CD4-positive, alpha-beta memory T cell (primary cell): ENCODE data around the gene PHPT1. TPM values are rescaled to one million over a fixed set of nuclear protein-coding genes. Genes with fewer than 3 reads are reported as not detected.
A peak's percentile ranks its signal among the peaks of the same experiment; 100 is the strongest.
"Not testable (repeated sequence)": the region's sequence is repeated elsewhere in the genome, so short reads cannot be mapped to it uniquely, and the experiment has no call there.

Experiments
- CTCF ChIA-PET: fragments of 350-600 bp; sonication (Branson Sonifier 250); formaldehyde crosslinking; loops from one replicate; lab custom pipeline; 2021; ENCODE audit warnings: inconsistent platforms; ENCODE audit not compliant: partially characterized antibody; lab: Charles Lee
- POLR2A ChIA-PET: fragments of 350-600 bp; sonication (Branson Sonifier 250); formaldehyde crosslinking; loops from one replicate; lab custom pipeline; 2021; ENCODE audit not compliant: partially characterized antibody; lab: Charles Lee
- DNase-seq, 5 donors: peaks; one replicate each; pipeline versions ENCODE4 v3.0.0 to v3.0.0-alpha.2; 2020 to 2022; ENCODE audit warnings: mixed read lengths in 1 of 5
- H3K27ac ChIP-seq: one replicate; pipeline ENCODE4 v1.7.0; 2013; ENCODE audit warnings: low read depth, low read length
- H3K27me3 ChIP-seq: 2 replicates; pipeline ENCODE4 v1.7.0; 2013; ENCODE audit warnings: mild to moderate bottlenecking, low read length, moderate library complexity; ENCODE audit not compliant: insufficient read depth
- H3K36me3 ChIP-seq: 2 replicates; pipeline ENCODE4 v1.7.0; 2013; ENCODE audit warnings: mild to moderate bottlenecking, low read length, moderate library complexity; ENCODE audit not compliant: insufficient read depth
- H3K4me1 ChIP-seq: 2 replicates; pipeline ENCODE4 v1.7.0; 2013; ENCODE audit warnings: mild to moderate bottlenecking, low read length, moderate library complexity; ENCODE audit not compliant: insufficient read depth
- H3K4me3 ChIP-seq, 2 donors: one replicate each; pipeline ENCODE4 v1.7.0; 2013; ENCODE audit warnings: low read length in 2 of 2, mild to moderate bottlenecking in 1 of 2
- H3K9me3 ChIP-seq, 2 donors: one replicate each; pipeline ENCODE4 v1.7.0; 2013; ENCODE audit warnings: low read length in 2 of 2, control low read depth in 1 of 2; ENCODE audit not compliant: control insufficient read depth in 1 of 2
- H3K27ac Mint-ChIP-seq, 7 donors: one replicate each; pipeline ENCODE4 v1.8.0; 2020 to 2021; ENCODE audit warnings: mixed read lengths in 7 of 7, mild to moderate bottlenecking in 6 of 7, inconsistent platforms in 3 of 7, moderate library complexity in 3 of 7
- H3K27me3 Mint-ChIP-seq, 2 donors: one replicate each; pipeline ENCODE4 v1.8.0; 2020 to 2021; ENCODE audit warnings: mixed read lengths in 2 of 2
- H3K36me3 Mint-ChIP-seq, 2 donors: one replicate each; pipeline ENCODE4 v1.8.0; 2020 to 2021; ENCODE audit warnings: mixed read lengths in 2 of 2, inconsistent platforms in 1 of 2, mild to moderate bottlenecking in 1 of 2
- H3K4me1 Mint-ChIP-seq, 4 donors: one replicate each; pipeline ENCODE4 v1.8.0; 2020 to 2021; ENCODE audit warnings: mixed read lengths in 4 of 4, mild to moderate bottlenecking in 1 of 4
- H3K4me3 Mint-ChIP-seq, 8 donors: one replicate each; pipeline ENCODE4 v1.8.0; 2020 to 2021; ENCODE audit warnings: mixed read lengths in 8 of 8, mild to moderate bottlenecking in 7 of 8, moderate library complexity in 6 of 8, inconsistent platforms in 3 of 8
- H3K9me3 Mint-ChIP-seq, 8 donors: one replicate each; pipeline ENCODE4 v1.8.0; 2020 to 2021; ENCODE audit warnings: mixed read lengths in 8 of 8, mild to moderate bottlenecking in 5 of 8, inconsistent platforms in 3 of 8, moderate library complexity in 1 of 8
- intact Hi-C: fragments of 100-400 bp; cut with micrococcal nuclease; formaldehyde crosslinking; loops from one replicate; pipeline ENCODE4 v1.15.1; 2023
- polyA plus RNA-seq, 2 donors: library from polyadenylated mRNA; unstranded; fragments of 300-500 nt; fragmentation: Illumina TruSeq; gene quantifications; one replicate each; pipeline ENCODE4 v1.2.3, GENCODE V29; 2021
- total RNA-seq, 2 experiments: library from RNA; stranded (reverse); gene quantifications; one replicate each; pipeline ENCODE4 v1.2.3, GENCODE V29; 2021

The PHPT1 gene
- total and polyA plus RNA-seq, 4 experiments from 2014 or later: 41.3 to 94.0 (median 65.5) TPM

DNA sequence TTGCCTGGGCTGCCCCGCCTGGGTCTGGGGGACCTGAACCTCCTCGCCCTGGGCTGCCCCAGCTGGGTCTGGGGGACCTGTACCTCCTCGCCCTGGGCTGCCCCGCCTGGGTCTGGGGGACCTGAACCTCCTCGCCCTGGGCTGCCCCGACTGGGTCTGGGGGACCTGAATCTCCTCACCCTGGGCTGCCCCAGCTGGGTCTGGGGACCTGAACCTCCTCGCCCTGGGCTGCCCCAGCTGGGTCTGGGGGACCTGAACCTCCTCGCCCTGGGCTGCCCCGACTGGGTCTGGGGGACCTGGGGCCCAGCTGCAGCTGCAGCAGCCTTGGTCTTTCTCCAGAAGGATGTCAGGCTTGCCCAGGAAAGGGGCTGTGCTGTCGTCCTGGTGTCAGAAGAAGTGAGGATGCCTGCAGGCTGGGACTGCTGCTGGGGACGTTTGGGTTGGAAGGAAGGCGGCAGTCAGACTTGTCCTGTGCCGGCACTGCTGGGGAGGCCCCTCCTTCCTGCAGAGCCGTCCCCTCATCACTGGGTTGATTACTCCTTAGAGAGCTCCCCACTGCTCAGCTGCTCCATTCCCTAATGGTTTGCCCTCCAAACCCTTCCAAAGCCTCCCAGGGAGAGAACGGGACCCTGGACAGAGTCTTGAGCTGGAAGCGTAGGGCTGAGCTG, 15.7 kb upstream of the PHPT1 start:
- H3K4me3 Mint-ChIP-seq, H3K4me1 ChIP-seq, H3K27ac Mint-ChIP-seq, H3K9me3 ChIP-seq, intact Hi-C loops, H3K9me3 Mint-ChIP-seq, H3K4me1 Mint-ChIP-seq, H3K27me3 Mint-ChIP-seq, H3K27me3 ChIP-seq, H3K4me3 ChIP-seq, H3K27ac ChIP-seq: not testable (repeated sequence)
- peaks cover 5 to 26% of the 10 kb centered on the region in 2 donors for H3K36me3 Mint-ChIP-seq
- POLR2A ChIA-PET: interaction anchor here (0.7 kb wide), 1 partner anchor 194 kb away, joined by 3 read pairs; no protein-coding TSS in a partner anchor
- peaks cover 18% of the 10 kb centered on the region for H3K36me3 ChIP-seq
- CTCF ChIA-PET: interaction anchor here (0.7 to 1.9 kb wide), 2 partner anchors 202 to 617 kb away, joined by 3 to 4 read pairs; no protein-coding TSS in a partner anchor
- DNase-seq: peak in 1 of 5 donors; percentile 20

- Mint-ChIP-seq H3K27ac (no peak overlapping the region), H3K4me1 (peaks cover 0 to 4% (median 0%) of the 10 kb centered on the region in 4 donors), H3K36me3 (peaks cover 5 to 22% of the 10 kb centered on the region in 2 donors), H3K4me3 (no peak overlapping the region), H3K9me3 (no peaks in the 10 kb centered on the region), H3K27me3 (no peaks in the 10 kb centered on the region)
- no peaks in the 10 kb centered on the region for H3K27me3 ChIP-seq
- DNase-seq: no peak
- intact Hi-C loops: no loop called here
- H3K4me3 ChIP-seq: no peak overlapping the region
- no peak overlapping the region for H3K27ac ChIP-seq
- H3K9me3 ChIP-seq: no peaks in the 10 kb centered on the region
- ChIA-PET CTCF (interaction anchor here (1.0 to 1.9 kb wide), 2 partner anchors 9 to 200 kb away, joined by 3 to 4 read pairs; no protein-coding TSS in a partner anchor), POLR2A (interaction anchor here (1.2 kb wide), 2 partner anchors 200 to 407 kb away, joined by 3 read pairs; no protein-coding TSS in a partner anchor)
- H3K4me1 ChIP-seq: no peaks in the 10 kb centered on the region
- peaks cover 3% of the 10 kb centered on the region for H3K36me3 ChIP-seq
These were observed 13.9 kb upstream of the PHPT1 start for GRCh38 chr9:136835162-136835931.

DNA sequence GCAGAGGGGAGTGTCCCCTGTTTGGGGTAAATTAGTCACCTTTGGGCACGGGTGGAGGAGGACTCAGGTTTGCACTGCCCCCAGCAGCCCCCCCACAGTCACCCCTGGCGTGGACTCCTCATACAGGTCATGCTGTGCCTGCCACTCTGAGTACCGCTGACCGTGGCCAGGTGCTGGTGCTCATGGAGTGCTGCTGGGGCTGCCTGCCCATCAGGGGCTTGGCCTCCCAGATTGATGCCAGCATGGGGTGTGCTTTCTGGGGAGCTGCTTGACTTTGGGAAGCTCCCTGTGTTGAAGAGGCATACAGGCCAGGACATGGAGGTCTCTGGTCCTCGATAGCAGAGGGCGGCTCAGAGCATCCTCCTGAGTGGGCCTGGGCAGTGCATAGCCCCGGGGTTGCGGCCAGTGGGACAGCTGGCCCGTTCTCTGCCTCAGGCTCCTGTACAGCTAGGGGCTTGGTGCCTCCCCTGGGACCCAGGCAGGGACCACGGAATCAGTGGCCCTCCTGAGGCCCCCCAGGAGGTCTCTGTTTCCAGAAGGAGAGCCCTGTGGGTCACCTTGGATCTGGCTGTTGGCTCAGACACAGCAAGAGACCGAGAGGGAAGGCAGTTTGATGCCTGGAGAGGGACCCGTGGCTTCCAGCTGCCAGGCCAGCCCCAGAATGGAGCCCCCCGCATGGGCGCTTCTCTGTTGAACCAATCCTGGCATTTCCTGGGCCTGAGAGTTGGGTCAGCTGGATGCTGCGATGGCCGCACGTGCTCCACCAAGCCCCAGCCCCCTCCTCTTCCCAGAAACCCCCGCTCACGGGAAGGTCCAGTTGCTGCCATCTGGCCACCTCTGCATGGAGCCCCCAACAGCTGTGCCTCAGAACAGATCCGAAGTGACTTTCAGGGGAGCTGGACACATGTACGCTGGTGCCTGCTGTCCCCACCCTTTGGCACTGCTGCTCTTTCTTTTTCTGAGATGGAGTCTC, 13.0 kb upstream of the PHPT1 start:
- H3K4me3 ChIP-seq: no peak overlapping the region
- H3K4me1 ChIP-seq: no peaks in the 10 kb centered on the region
- CTCF ChIA-PET: no interaction called here
- Mint-ChIP-seq H3K27ac (no peak overlapping the region), H3K4me1 (peaks cover 0 to 4% (median 0%) of the 10 kb centered on the region in 4 donors), H3K9me3 (no peaks in the 10 kb centered on the region), H3K36me3 (peaks cover 5 to 18% of the 10 kb centered on the region in 2 donors), H3K4me3 (no peak overlapping the region), H3K27me3 (no peaks in the 10 kb centered on the region)
- POLR2A ChIA-PET: interaction anchor here (0.5 to 1.2 kb wide), 3 partner anchors 36 to 406 kb away, joined by 3 to 4 read pairs (median 3); no protein-coding TSS in a partner anchor
- H3K27me3 ChIP-seq: no peaks in the 10 kb centered on the region
- peak in 1 of 5 donors; percentile 18 for DNase-seq
- peaks cover 3% of the 10 kb centered on the region for H3K36me3 ChIP-seq
- H3K9me3 ChIP-seq: no peaks in the 10 kb centered on the region
- intact Hi-C loops: no loop called here
- no peak overlapping the region for H3K27ac ChIP-seq

DNA sequence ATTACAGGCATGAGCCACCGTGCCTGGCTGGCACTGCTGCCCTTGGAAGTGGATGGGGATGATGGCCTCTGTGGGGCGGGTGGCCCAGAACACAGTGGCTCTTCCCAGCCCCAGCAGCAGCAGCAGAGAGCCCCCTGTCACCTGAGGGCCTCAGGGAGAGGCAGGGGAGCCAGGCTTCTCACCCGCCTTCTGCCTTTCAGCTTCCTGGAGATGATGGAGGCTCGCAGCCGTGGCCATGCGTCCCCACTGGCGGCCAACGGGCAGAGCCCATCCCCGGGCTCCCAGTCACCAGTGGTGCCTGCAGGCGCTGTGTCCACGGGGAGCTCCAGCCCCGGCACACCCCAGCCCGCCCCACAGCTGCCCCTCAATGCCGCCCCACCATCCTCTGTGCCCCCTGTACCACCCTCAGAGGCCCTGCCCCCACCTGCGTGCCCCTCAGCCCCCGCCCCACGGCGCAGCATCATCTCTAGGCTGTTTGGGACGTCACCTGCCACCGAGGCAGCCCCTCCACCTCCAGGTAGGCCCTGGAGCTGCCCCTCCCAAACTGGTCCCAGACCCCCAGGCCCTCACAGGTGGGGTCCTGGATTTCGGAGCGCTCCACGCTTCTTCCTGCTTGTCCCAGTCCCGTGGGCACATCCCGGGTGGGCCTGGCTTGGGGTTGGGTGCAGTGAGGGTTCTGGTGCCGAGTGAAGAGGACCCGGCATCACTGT, 11.9 kb upstream of the PHPT1 start:
- CTCF ChIA-PET: no interaction called here
- Histone ChIP-seq H3K9me3 (no peaks in the 10 kb centered on the region), H3K27me3 (no peaks in the 10 kb centered on the region), H3K36me3 (no peaks in the 10 kb centered on the region), H3K4me3 (no peak overlapping the region), H3K27ac (no peak overlapping the region), H3K4me1 (peaks cover 6% of the 10 kb centered on the region)
- Mint-ChIP-seq H3K9me3 (no peaks in the 10 kb centered on the region), H3K4me3 (no peak overlapping the region), H3K36me3 (peaks cover 2 to 17% of the 10 kb centered on the region in 2 donors), H3K27me3 (peaks cover 0 to under 1% of the 10 kb centered on the region in 2 donors), H3K4me1 (peaks cover 2 to 8% (median 5%) of the 10 kb centered on the region in 4 donors), H3K27ac (no peak overlapping the region)
- DNase-seq: peak in 1 of 5 donors; percentile 18
- POLR2A ChIA-PET: no interaction called here
- intact Hi-C loops: no loop called here

DNA sequence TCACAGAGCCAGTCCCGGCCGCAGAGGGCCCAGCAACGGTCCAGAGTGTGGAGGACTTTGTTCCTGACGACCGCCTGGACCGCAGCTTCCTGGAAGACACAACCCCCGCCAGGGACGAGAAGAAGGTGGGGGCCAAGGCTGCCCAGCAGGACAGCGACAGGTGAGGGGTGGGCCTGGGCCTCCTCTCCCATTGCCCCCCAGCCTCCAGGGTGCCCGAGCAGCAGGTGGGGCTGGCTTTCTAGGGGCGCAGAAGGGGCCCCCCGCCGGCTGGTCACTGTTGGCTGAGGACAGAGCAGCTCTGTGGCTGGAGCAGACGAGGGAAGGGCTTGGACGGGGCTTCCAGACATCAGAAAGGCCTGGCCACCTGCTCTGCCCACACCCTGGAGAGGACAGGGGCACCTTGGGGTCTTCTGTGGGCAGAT, 11.3 kb upstream of the PHPT1 start:
- H3K36me3 ChIP-seq, H3K27ac ChIP-seq, H3K27ac Mint-ChIP-seq, intact Hi-C loops, CTCF ChIA-PET, H3K4me3 Mint-ChIP-seq, H3K4me3 ChIP-seq, H3K27me3 Mint-ChIP-seq, H3K9me3 Mint-ChIP-seq, H3K9me3 ChIP-seq, H3K4me1 ChIP-seq, POLR2A ChIA-PET, H3K27me3 ChIP-seq, DNase-seq: not testable (repeated sequence)
- Mint-ChIP-seq H3K36me3 (peaks cover 0 to 16% of the 10 kb centered on the region in 2 donors), H3K4me1 (peaks cover 2 to 11% (median 6%) of the 10 kb centered on the region in 4 donors)

- CTCF ChIA-PET: interaction anchor here (1.4 kb wide), 1 partner anchor 18 kb away, joined by 3 read pairs; no protein-coding TSS in a partner anchor
- H3K27me3 ChIP-seq: no peaks in the 10 kb centered on the region
- H3K4me3 Mint-ChIP-seq: no peak overlapping the region
- H3K36me3 ChIP-seq: no peaks in the 10 kb centered on the region
- H3K4me1 ChIP-seq: peaks cover 12% of the 10 kb centered on the region
- H3K27ac Mint-ChIP-seq: peak overlapping the region in 1 of 7 donors; percentile 65
- intact Hi-C loops: no loop called here
- POLR2A ChIA-PET: no interaction called here
- peaks cover 0 to 16% of the 10 kb centered on the region in 2 donors for H3K36me3 Mint-ChIP-seq
- peak in 1 of 5 donors; percentile 28 for DNase-seq
- H3K4me3 ChIP-seq: no peak overlapping the region
- no peaks in the 10 kb centered on the region for H3K9me3 Mint-ChIP-seq
- H3K4me1 Mint-ChIP-seq: peaks cover 4 to 15% (median 8%) of the 10 kb centered on the region in 4 donors
- H3K27ac ChIP-seq: no peak overlapping the region
- H3K9me3 ChIP-seq: no peaks in the 10 kb centered on the region
- peaks cover 1 to 3% of the 10 kb centered on the region in 2 donors for H3K27me3 Mint-ChIP-seq
These were observed 10.6 kb upstream of the PHPT1 start for GRCh38 chr9:136838314-136839228.
